GM19238 (cell line): Measurements from ENCODE around the gene ACTN1.

Experiments used
- DNase-seq: peaks from one replicate; pipeline ENCODE4 v3.0.0; 2011; ENCODE audit warnings: low spot score; ENCODE audit not compliant: insufficient read length

ACTN1 gene

GRCh38 chr14:68836082-68836481, 143.0 kb downstream of the ACTN1 start:
- DNase-seq = no peak

GRCh38 chr14:68834816-68835215, 144.3 kb downstream of the ACTN1 start:
- no peak for DNase-seq

- DNase-seq = no peak
Measured at GRCh38 chr14:68828698-68829097, 150.4 kb downstream of the ACTN1 start.

- DNase-seq = no peak
Measured at GRCh38 chr14:68825729-68826128, 153.4 kb downstream of the ACTN1 start.

- no peak for DNase-seq
Measured at GRCh38 chr14:68824517-68825347, 154.4 kb downstream of the ACTN1 start.

- DNase-seq = no peak
Measured at GRCh38 chr14:68824207-68824516, 154.9 kb downstream of the ACTN1 start.
